Effector memory CD4-positive, alpha-beta T cell (primary cell): ENCODE results near the gene WDR93.

Experiments used
- DNase-seq, 3 donors: peaks; one replicate each; pipeline ENCODE4 v3.0.0-alpha.2; 2020
- H3K27ac ChIP-seq: 2 replicates; pipeline ENCODE4 v1.7.0; 2013; ENCODE audit warnings: mild to moderate bottlenecking, low read length, moderate library complexity; ENCODE audit not compliant: insufficient read depth, poor library complexity, severe bottlenecking
- H3K27me3 ChIP-seq: replicated peaks from 2 replicates; pipeline ENCODE4 v1.7.0; 2013; ENCODE audit warnings: mild to moderate bottlenecking, low read length; ENCODE audit not compliant: insufficient read depth, control insufficient read depth, poor library complexity, severe bottlenecking
- H3K36me3 ChIP-seq: 2 replicates; pipeline ENCODE4 v1.7.0; 2013; ENCODE audit warnings: mild to moderate bottlenecking, low read length, moderate library complexity; ENCODE audit not compliant: control insufficient read depth, insufficient read depth
- H3K4me1 ChIP-seq: 2 replicates; pipeline ENCODE4 v1.7.0; 2013; ENCODE audit warnings: low read length, mild to moderate bottlenecking; ENCODE audit not compliant: control insufficient read depth, insufficient read depth, poor library complexity, severe bottlenecking
- H3K4me3 ChIP-seq: 2 replicates; pipeline ENCODE4 v1.7.0; 2013; ENCODE audit warnings: low read length, low read depth, mild to moderate bottlenecking; ENCODE audit not compliant: insufficient read depth, poor library complexity, severe bottlenecking
- H3K9me3 ChIP-seq: 2 replicates; pipeline ENCODE4 v1.7.0; 2013; ENCODE audit warnings: mild to moderate bottlenecking, low read length, moderate library complexity; ENCODE audit not compliant: control insufficient read depth

Gene WDR93

GRCh38 chr15:89746386-89746780, 55.8 kb downstream of the WDR93 start:
- Histone ChIP-seq H3K4me3 (no peak overlapping the region), H3K9me3 (no peaks in the 10 kb centered on the region), H3K4me1 (peaks cover 11% of the 10 kb centered on the region), H3K36me3 (no peaks in the 10 kb centered on the region), H3K27ac (no peak overlapping the region), H3K27me3 (no peaks in the 10 kb centered on the region)
- no peak for DNase-seq

DNA sequence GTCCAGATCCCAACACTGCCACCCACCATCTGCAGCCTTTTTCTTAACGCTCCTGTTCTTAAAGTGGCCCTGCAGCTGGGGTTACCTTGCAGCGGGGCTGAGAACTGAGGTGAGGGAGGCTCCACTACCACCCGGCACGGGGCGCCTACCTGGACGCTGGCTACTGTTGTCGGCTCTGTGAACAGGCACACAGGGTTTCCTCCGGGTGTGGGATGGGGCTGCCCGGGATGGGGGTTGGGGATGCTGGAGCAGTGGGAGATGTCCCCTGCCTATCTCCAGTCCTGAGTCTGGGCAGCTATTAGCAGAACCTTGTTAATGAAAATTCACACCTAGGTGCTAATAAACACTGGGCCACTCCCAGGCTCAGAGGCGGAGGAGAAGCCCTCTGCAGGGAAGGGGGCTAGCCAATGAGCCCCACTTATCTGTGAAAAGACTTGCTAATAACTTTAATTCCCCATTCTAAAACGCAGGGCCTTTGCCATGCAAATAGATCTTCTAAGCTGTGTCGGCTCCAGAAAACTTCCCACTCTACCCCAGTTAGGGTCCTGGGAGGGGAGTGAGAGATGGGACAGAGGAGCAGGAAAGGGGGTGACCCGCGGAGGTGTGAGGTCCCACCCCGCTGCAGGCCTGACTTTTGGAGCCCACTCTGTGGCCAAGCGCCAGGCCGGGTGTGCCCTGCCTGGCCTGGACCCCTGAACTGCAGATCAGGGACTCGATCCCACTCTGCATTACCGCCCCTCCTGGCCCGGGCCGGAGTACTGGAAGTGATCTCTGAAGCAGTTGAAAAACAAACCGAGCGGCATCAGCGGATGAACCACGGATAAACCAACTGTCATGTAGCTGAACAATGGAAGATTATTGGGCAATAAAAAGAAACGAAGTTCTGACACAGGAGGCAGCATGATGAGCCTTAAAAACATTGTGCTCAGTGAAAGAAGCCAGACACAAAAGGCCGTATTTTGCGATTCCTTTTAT, 57.4 kb downstream of the WDR93 start:
- peaks cover 13% of the 10 kb centered on the region for H3K4me1 ChIP-seq
- no peak overlapping the region for H3K4me3 ChIP-seq
- no peaks in the 10 kb centered on the region for H3K36me3 ChIP-seq
- no peak for DNase-seq
- no peak overlapping the region for H3K27ac ChIP-seq
- no peaks in the 10 kb centered on the region for H3K27me3 ChIP-seq
- no peaks in the 10 kb centered on the region for H3K9me3 ChIP-seq

DNA sequence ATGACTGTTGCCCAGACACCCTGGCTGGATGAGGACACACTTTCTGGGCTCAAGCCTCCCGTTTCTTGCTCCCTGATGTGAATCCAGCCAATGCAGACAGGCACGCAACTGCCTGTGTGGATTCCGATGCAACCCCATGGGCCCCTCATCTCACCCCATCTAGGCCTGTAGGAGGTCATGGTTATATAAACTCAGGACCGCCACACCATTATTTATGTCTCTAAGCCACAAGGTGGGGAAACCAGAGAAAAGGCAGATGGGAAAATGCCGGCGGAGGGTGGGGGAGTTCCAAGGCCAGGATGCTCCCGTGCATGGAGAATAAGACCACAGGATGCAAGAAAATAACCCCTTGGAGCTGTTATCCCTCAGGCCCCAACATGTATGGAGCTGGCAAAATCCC, 58.4 kb downstream of the WDR93 start:
- H3K27me3 ChIP-seq = no peaks in the 10 kb centered on the region
- H3K27ac ChIP-seq = no peak overlapping the region
- DNase-seq = no peak
- no peak overlapping the region for H3K4me3 ChIP-seq
- H3K36me3 ChIP-seq = no peaks in the 10 kb centered on the region
- peaks cover 13% of the 10 kb centered on the region for H3K4me1 ChIP-seq
- no peaks in the 10 kb centered on the region for H3K9me3 ChIP-seq

- Histone ChIP-seq H3K9me3 (no peaks in the 10 kb centered on the region), H3K4me3 (no peak overlapping the region), H3K27me3 (no peaks in the 10 kb centered on the region), H3K27ac (no peak overlapping the region), H3K4me1 (peaks cover 13% of the 10 kb centered on the region), H3K36me3 (no peaks in the 10 kb centered on the region)
- no peak for DNase-seq
These were observed 58.9 kb downstream of the WDR93 start for GRCh38 chr15:89749526-89749925.

DNA sequence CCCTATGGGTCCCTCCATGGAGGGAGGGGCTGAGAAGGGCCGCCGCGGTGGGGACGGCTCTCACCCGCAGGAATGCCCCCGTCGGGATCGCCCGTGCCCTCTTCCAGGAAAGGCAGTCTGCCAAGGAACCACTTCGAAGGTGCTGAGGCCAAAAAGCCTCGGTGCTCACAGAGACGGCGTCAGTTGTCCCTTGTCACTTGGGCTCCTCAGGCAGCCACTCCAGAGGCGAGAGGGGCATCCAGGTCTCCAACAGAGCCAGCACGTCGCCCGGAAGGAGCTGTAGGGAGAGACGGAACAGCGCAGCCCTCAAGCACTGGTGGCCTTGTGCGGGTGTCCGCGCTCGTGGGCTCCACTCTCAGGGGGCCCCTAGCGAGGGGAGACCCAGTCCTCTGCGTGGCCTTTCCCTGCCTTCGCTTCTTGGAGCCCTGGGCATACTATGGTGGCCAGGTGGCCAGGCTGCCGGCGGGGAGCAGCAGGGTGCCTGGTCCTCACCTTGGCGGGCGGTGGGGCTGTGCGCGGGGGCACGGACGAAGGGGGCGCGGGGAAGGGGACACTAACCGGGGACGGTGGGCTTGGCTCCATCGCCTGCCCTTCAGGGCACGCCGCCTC, 59.4 kb downstream of the WDR93 start:
- DNase-seq = no peak
- Histone ChIP-seq H3K27ac (no peak overlapping the region), H3K4me3 (peak overlapping the region; percentile 71), H3K4me1 (peaks cover 13% of the 10 kb centered on the region), H3K9me3 (no peaks in the 10 kb centered on the region), H3K27me3 (no peaks in the 10 kb centered on the region), H3K36me3 (no peaks in the 10 kb centered on the region)

DNA sequence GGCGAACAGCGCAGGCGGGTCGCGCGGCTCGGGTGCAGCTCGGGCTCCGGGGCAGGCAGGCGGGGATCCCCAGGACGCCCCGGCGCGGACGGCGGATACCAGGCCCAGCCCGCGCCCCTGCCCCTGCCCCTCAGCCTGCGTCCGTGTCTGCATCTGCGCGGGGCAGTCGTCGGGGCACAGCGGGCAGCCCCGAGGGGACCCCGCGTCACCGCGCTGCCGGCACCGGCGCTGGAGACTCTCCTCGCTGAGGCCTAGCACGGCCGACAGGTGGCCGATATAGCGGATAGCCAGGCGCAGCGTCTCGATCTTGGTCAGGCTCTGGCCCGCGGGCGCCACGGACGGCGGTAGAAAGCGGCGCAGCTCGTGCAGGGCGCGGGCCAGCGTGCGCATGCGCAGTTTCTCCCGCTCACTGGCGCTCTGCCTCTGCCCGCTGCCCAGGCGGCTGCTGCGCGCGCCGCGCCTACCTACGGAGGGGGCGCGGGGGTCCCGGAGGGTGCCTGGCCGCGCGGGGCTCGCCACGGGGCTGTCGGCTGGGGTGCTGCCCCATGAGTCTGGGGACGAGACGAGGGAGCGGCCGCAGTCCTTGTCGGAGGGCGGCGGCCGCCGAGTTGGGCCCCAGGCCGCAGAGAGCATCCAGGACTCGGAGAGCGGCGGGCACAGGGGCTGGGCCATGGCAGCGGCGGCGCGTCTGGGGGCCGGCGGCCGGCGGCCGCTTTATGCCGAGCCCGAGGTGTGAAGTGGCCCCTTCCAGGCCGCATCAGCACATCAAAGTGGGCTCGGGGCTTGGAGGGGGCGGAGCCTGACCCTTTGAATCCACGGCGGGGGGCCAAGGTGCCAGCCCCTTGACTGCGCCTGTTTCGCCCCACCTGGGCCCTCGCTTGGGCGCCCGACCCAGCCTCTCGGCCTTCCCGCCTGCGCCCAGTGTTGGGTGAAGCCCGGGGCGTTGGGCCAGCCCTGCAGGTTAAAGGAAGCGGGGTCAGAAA, 60.2 kb downstream of the WDR93 start, which contains the start of gene MESP1:
Gene MESP1, minus strand, starts transcription at position 690 of the 983 bp plus-strand sequence. Its CDS starts 18 bp downstream, at position 672.
- Histone ChIP-seq H3K4me1 (peaks cover 13% of the 10 kb centered on the region), H3K27me3 (no peaks in the 10 kb centered on the region), H3K9me3 (no peaks in the 10 kb centered on the region), H3K4me3 (peak within 1 kb of the TSS; percentile 71), H3K27ac (peak within 1 kb of the TSS; percentile 42), H3K36me3 (no peaks in the 10 kb centered on the region)
- peak; percentile 69 to 81 (median 78) for DNase-seq

GRCh38 chr15:89751748-89752147, 61.1 kb downstream of the WDR93 start:
- Histone ChIP-seq H3K4me1 (peaks cover 13% of the 10 kb centered on the region), H3K27ac (no peak overlapping the region), H3K36me3 (no peaks in the 10 kb centered on the region), H3K9me3 (no peaks in the 10 kb centered on the region), H3K27me3 (no peaks in the 10 kb centered on the region), H3K4me3 (no peak overlapping the region)
- DNase-seq = no peak

DNA sequence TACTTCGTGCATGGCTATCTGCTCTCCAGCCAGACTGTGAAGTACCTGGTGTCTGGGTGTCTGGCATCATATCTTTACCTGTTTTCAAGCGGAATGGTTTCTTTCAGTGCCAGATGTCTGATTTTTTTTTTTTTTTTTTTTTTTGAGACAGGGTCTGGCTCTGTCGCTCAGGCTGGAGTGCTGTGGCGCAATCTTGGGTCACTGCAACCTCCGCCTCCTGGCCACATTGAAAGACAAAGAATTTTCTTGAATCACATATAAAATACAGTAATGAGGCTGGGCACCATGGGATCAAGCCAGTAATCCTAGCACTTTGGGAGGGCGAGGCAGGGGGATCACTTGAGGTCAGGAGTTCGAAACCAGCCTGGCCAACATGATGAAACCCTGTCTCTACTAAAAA, 63.2 kb downstream of the WDR93 start:
- Histone ChIP-seq H3K4me1 (peaks cover 13% of the 10 kb centered on the region), H3K27me3 (no peaks in the 10 kb centered on the region), H3K36me3 (no peaks in the 10 kb centered on the region), H3K4me3 (no peak overlapping the region), H3K27ac (no peak overlapping the region), H3K9me3 (no peaks in the 10 kb centered on the region)
- no peak for DNase-seq

DNA sequence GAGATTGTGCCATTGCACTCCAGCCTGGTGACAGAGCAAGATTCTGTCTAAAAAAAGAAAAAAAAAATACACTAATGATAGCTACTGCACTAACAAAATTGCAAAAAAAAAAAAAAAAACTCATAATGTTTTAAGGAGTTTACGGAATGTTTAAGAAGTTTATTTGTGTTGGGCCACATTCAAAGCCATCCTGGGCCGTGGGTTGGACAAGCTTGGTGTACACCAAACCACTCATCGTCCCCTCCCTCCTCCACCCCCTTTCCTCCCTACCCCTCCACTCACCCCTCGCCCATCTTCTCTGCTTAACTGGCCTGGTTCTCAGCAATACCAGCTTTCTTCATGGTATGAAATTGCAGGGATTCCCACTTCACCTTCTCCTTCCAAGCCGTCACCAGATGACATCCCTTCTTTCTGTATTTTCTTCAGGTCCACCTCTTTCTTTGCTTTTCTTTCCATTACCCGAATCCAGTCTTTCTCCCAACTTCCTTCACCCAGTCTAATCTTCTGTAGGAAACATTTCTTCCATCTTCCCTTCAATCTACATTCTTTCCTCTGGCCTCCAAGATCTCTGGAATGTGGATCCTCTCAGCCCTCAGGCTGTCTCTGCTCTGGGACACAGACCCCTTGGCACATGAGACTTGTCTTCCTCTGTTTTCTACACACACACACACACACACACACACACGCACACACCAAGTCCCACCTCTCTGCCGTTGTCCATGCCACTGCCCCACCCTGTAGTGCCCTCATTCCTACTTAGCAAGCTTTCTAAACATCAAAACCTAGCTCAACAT, 63.9 kb downstream of the WDR93 start:
- no peak overlapping the region for H3K27ac ChIP-seq

More for the DNA sequence above, 63.9 kb downstream of the WDR93 start:
- H3K4me3 ChIP-seq = no peak overlapping the region
- no peaks in the 10 kb centered on the region for H3K27me3 ChIP-seq
- H3K9me3 ChIP-seq = no peaks in the 10 kb centered on the region
- H3K4me1 ChIP-seq = peaks cover 13% of the 10 kb centered on the region
- H3K36me3 ChIP-seq = no peaks in the 10 kb centered on the region
- no peak for DNase-seq
